Activated T-helper 1 cell treated with anti-CD3 and anti-CD28 coated beads, Interleukin-12 subunit alpha, Interleukin-12 subunit beta, Interleukin-2, Interleukin-4 antibody, amounts not matched to agents 30 ng/mL and 10 ng/mL and 1 ng/mL, durations not matched to agents 14 hours and 24 hours and 36 hours (primary cell): Measurements from ENCODE around the gene UNC93B1. TPM values are rescaled to one million over a fixed set of nuclear protein-coding genes. Genes with fewer than 3 reads are reported as not detected.

Source experiments
- DNase-seq: peaks from one replicate; pipeline ENCODE4 v3.0.0; 2021; ENCODE audit warnings: low spot score
- H3K27ac Mint-ChIP-seq: one replicate; pipeline ENCODE4 v1.8.0; 2021; ENCODE audit warnings: mild to moderate bottlenecking, mixed read lengths
- H3K27me3 Mint-ChIP-seq: one replicate; pipeline ENCODE4 v1.8.0; 2022; ENCODE audit warnings: mild to moderate bottlenecking, moderate library complexity, mixed read lengths; ENCODE audit not compliant: insufficient read depth
- H3K36me3 Mint-ChIP-seq: one replicate; pipeline ENCODE4 v1.8.0; 2021; ENCODE audit warnings: low read depth, mixed read lengths
- H3K4me1 Mint-ChIP-seq: one replicate; pipeline ENCODE4 v1.8.0; 2021; ENCODE audit warnings: low read depth, mixed read lengths
- H3K4me3 Mint-ChIP-seq: one replicate; pipeline ENCODE4 v1.8.0; 2021; ENCODE audit warnings: mild to moderate bottlenecking, moderate library complexity, mixed read lengths
- H3K9me3 Mint-ChIP-seq: one replicate; pipeline ENCODE4 v1.8.0; 2021; ENCODE audit warnings: mixed read lengths
- intact Hi-C: fragments of 100-400 bp; cut with micrococcal nuclease; formaldehyde crosslinking; loops from one replicate; pipeline ENCODE4 v1.15.1; 2024
- total RNA-seq: library from RNA; stranded (reverse); gene quantifications from 2 replicates; pipeline ENCODE4 v1.2.3, GENCODE V29; 2022

Gene UNC93B1
- total RNA-seq, 1 donor from 2014 or later: 13.9 TPM

DNA sequence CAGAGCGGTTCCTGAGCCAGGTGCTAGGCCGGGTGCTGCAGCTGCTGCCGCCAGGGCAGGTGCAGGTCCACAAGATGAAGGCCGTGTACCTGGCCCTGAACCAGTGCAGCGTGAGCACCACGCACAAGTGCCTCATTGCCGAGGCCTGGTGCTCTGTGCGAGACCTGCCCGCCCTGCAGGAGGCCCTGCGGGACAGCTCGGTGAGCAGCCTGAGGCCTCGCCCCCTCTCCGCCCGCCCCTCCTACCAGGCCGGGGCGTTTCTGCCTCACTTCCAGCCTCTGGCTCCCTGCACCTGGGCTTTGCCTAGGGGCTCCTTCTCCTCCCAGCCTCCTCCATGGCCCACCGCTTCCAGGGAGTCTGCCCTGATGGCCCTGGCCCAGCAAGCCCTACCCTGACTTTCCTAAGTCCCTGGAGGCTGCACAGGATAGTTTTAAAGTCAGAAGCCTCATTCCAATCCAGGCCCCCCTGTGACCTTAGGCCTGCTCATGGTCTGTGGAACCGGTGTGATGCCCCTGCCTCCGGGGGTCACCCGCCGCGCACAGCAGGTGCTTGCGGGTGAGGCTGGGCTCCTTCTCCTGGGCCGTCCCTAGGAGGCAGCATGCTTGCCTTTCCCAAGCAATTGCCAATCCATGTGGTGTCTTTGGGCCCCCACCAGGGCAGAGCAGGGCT, 40.4 kb upstream of the UNC93B1 start:
- intact Hi-C loops: no loop called here
- Mint-ChIP-seq H3K27ac (no peak overlapping the region), H3K9me3 (no peaks in the 10 kb centered on the region), H3K4me1 (no peaks in the 10 kb centered on the region), H3K4me3 (no peak overlapping the region), H3K27me3 (no peaks in the 10 kb centered on the region), H3K36me3 (peaks cover 8% of the 10 kb centered on the region)
- DNase-seq: no peak

DNA sequence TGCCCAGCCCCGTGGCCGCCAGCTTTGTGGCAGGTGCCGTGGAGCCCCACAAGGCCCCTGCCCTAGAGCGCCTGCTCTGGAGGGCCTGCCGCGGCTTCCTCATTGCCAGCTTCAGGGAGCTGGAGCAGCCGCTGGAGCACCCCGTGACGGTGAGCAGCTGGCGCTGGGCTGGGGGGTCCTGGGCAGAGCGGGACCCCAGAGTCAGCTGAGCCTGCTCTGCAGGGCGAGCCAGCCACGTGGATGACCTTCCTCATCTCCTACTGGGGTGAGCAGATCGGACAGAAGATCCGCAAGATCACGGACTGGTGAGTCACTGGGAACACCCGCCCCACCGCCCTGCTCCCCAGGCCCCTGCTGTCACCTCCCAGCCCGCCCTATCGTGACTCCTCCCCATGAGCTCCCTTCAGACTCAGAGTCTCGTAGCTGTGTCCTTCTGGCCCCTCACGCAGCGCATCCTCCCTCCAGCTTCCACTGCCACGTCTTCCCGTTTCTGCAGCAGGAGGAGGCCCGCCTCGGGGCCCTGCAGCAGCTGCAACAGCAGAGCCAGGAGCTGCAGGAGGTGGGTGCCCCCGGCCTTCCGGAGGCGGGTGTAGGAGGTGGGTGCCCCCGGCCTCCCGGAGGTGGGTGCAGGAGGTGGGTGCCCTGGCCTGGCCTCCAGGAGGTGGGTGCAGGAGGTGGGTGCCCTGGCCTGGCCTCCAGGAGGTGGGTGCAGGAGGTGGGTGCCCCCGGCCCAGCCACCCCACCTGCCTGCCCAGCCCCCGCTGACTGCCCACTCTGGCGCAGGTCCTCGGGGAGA, 39.6 kb upstream of the UNC93B1 start:
- Mint-ChIP-seq H3K36me3 (peaks cover 8% of the 10 kb centered on the region), H3K9me3 (no peaks in the 10 kb centered on the region), H3K4me1 (no peaks in the 10 kb centered on the region), H3K27ac (no peak overlapping the region), H3K4me3 (no peak overlapping the region), H3K27me3 (no peaks in the 10 kb centered on the region)
- intact Hi-C loops: no loop called here
- DNase-seq: no peak

DNA sequence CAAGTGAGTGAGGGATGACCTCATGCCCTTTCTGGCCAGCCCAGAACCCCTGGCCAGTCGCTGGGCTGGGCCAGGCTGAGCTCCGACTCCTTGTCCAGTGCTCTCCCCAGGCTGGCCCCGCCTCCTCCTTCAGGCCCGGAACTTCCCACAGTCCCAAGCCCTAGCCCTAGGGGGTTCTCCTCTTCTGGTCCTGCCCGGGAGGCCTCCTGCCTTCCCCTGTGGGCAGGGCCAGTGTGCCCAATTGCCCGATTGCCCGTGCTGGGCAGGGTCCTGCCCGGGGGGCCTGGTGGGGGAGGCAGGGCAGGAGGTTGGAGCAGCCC, 39.1 kb upstream of the UNC93B1 start:
- H3K27me3 Mint-ChIP-seq: no peaks in the 10 kb centered on the region
- intact Hi-C loops: no loop called here
- H3K4me1 Mint-ChIP-seq: no peaks in the 10 kb centered on the region
- H3K27ac Mint-ChIP-seq: no peak overlapping the region
- no peak overlapping the region for H3K4me3 Mint-ChIP-seq
- H3K36me3 Mint-ChIP-seq: peaks cover 8% of the 10 kb centered on the region
- no peaks in the 10 kb centered on the region for H3K9me3 Mint-ChIP-seq
- no peak for DNase-seq

DNA sequence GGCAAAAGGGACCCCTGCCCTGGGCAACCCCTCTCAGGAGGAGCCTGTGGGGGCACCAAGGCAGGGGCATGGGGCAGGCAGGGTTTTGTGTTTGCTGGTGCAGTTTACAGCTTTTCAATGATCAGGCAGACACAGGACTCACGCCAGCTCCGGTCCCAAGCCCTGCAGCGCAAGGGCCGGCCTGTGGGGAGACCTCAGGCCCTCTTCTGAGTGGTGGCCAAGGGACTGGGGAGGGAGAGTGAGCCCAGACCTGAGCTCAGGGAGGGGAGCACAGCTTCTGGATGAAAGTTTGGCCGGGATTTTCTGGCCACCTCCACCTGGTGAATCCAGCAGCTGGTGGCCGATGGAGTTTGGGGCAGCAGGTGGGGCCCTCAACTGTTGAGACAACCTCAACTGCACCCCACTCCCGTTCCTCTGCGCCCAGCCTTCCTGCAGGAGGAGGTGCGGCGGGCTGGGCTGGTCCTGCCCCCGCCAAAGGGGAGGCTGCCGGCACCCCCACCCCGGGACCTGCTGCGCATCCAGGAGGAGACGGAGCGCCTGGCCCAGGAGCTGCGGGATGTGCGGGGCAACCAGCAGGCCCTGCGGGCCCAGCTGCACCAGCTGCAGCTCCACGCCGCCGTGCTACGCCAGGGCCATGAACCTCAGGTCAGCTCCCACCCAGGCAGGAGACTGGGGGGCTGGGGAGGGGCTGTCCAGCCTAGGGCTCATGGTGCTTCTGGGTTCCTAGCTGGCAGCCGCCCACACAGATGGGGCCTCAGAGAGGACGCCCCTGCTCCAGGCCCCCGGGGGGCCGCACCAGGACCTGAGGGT, 38.5 kb upstream of the UNC93B1 start:
- peak overlapping the region; percentile 11 for H3K4me3 Mint-ChIP-seq
- H3K27me3 Mint-ChIP-seq: no peaks in the 10 kb centered on the region
- H3K4me1 Mint-ChIP-seq: peaks cover 2% of the 10 kb centered on the region
- DNase-seq: no peak
- intact Hi-C loops: no loop called here
- no peak overlapping the region for H3K27ac Mint-ChIP-seq
- H3K9me3 Mint-ChIP-seq: no peaks in the 10 kb centered on the region
- H3K36me3 Mint-ChIP-seq: peaks cover 7% of the 10 kb centered on the region

DNA sequence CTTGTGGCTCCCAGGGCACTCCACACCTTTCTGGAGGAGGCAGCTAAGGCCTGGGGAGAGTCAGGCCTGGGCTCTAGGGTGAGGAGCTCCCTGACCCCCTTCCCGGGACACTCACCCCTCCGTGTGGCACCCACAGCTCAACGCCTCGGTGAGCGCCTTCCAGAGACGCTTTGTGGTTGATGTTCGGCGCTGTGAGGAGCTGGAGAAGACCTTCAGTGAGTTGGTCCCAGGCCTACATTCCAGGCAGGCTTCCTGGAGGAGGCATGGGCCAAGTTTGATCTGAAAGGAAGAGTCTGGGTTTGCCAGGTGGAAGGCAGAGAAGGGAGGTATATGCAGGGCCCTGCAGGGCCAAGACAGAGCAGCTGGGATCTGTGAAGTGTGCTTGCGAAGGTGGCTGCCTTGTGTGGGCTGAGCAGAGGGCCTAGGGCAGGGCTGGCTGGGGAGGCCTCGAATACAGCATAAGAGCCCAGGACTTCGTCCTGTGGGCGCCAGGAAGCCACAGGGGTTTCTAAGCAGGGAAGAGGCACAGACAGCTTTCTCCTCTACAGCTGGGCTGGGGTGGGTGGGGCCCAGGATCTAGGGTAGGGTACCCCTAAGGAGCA, 37.8 kb upstream of the UNC93B1 start:
- H3K36me3 Mint-ChIP-seq: peaks cover 5% of the 10 kb centered on the region
- H3K4me3 Mint-ChIP-seq: peak overlapping the region; percentile 51
- H3K9me3 Mint-ChIP-seq: no peaks in the 10 kb centered on the region
- peaks cover 9% of the 10 kb centered on the region for H3K4me1 Mint-ChIP-seq
- no peak for DNase-seq
- H3K27ac Mint-ChIP-seq: peak overlapping the region; percentile 48
- H3K27me3 Mint-ChIP-seq: no peaks in the 10 kb centered on the region
- intact Hi-C loops: no loop called here

DNA sequence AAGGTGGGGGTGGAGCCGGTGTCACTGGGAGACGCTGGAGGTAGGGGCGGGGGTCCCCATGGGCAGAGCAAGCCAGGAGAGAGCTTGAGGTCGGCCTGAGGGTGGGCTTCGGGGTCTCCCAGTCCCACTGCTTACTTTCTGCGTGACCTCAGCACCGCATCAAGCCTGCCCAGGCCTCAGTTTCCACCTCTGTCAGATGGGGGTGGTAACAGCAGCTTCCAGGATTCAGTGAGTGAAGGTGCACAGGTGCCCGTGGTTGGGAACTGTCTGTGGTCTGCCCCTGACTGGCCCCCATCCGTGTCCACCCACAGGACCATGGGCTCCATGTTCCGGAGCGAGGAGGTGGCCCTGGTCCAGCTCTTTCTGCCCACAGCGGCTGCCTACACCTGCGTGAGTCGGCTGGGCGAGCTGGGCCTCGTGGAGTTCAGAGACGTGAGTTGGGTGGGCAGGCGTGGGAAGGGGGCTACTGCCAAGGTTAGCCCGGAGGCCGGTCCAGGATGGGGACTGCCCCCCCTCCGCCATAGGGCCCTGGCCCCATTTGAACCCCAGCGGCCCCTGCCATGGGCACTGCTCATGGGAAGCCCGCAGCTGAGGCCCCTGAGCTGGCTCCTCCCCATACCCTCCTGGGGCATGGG, 37.2 kb upstream of the UNC93B1 start:
- H3K27ac Mint-ChIP-seq: peak overlapping the region; percentile 94
- peak overlapping the region; percentile 93 for H3K4me3 Mint-ChIP-seq
- H3K27me3 Mint-ChIP-seq: no peaks in the 10 kb centered on the region
- intact Hi-C loops: loop anchor here (1.0 kb wide), 1 partner anchor 37 kb away; the partner anchor contains the start of gene UNC93B1
- peaks cover 11% of the 10 kb centered on the region for H3K4me1 Mint-ChIP-seq
- no peaks in the 10 kb centered on the region for H3K9me3 Mint-ChIP-seq
- DNase-seq: no peak
- H3K36me3 Mint-ChIP-seq: peaks cover 4% of the 10 kb centered on the region

DNA sequence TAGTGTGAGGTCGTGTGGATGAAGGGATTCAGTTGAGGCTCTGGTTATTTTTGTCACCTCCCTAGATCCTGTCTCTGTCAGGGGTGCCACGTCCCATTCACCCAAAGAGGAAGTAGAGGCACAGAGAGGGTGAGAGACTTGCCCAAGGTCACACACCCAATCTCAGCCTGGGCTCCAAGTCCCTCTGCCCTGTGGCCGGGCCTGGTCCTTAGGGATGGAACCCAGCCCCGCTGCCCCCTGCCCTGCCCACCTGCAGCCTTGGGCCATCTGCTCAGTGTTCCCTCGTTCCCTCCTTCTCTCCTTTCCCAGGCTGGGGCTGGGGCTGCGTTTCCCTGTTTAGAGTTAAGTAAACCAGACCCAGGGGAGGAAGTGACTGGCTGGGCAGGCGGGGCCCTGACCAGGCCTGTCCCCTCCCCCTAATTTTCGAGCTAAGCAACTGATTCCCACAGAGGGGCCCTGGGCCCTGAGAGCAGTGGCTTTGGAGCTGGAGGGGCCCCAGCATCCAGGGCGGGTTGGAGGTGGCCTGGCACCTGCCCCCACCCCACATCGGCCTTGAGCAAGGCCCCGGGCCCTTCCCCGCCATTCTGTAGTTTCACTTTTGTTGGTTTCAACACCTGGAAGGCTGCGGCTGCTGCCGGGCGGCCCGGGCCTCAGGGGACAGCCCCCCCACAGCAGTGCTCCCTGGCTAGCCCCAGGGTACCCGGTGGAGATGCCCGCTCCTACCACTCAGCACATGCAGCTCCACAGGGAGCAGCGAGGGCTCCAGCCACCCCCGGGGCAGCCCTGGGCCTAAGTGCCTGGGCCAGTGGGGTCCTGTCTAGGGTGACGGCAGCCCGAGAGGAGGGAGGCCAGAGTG, 36.4 kb upstream of the UNC93B1 start:
- Mint-ChIP-seq H3K27me3 (no peaks in the 10 kb centered on the region), H3K36me3 (peaks cover 4% of the 10 kb centered on the region), H3K27ac (peak overlapping the region; percentile 94), H3K9me3 (no peaks in the 10 kb centered on the region), H3K4me1 (peaks cover 11% of the 10 kb centered on the region), H3K4me3 (peak overlapping the region; percentile 93)
- intact Hi-C loops: loop anchor here (1.0 kb wide), 1 partner anchor 36 kb away; the partner anchor contains the start of gene UNC93B1
- peak; percentile 55 for DNase-seq

DNA sequence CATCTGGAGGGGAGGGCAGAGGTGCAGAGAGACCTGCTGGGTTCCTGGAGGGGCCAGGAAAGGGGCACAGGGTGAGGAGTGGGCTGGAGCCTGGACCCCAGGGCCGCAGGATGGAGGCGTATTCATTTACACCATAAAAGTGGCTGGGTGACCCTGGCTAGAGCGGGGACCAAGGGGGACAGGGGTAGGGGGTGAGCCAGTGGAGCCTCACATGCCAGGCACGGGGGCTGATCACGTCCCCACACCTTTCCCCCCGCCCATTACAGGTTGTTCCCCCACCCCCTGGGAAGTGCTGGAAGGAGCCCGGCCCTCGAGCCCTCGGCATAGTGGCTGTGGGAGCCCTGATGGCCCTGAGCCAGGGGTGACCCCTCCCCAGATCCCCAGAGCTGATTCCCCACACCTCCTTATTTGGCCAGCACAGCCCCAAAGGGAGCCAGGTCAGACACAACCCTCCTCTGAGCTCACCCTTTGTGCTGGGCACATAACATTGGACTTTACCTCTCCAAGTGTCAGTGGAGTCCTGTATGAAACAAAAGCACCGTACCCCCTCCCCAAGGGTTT, 35.7 kb upstream of the UNC93B1 start:
- Mint-ChIP-seq H3K4me3 (peak overlapping the region; percentile 93), H3K36me3 (peaks cover 4% of the 10 kb centered on the region), H3K4me1 (peaks cover 11% of the 10 kb centered on the region), H3K9me3 (no peaks in the 10 kb centered on the region), H3K27ac (peak overlapping the region; percentile 94), H3K27me3 (no peaks in the 10 kb centered on the region)
- DNase-seq: no peak
- intact Hi-C loops: loop anchor here (1.0 to 2.0 kb wide), 3 partner anchors 9 to 81 kb away; partner anchors contain the start of genes CHKA, NDUFS8 and UNC93B1

DNA sequence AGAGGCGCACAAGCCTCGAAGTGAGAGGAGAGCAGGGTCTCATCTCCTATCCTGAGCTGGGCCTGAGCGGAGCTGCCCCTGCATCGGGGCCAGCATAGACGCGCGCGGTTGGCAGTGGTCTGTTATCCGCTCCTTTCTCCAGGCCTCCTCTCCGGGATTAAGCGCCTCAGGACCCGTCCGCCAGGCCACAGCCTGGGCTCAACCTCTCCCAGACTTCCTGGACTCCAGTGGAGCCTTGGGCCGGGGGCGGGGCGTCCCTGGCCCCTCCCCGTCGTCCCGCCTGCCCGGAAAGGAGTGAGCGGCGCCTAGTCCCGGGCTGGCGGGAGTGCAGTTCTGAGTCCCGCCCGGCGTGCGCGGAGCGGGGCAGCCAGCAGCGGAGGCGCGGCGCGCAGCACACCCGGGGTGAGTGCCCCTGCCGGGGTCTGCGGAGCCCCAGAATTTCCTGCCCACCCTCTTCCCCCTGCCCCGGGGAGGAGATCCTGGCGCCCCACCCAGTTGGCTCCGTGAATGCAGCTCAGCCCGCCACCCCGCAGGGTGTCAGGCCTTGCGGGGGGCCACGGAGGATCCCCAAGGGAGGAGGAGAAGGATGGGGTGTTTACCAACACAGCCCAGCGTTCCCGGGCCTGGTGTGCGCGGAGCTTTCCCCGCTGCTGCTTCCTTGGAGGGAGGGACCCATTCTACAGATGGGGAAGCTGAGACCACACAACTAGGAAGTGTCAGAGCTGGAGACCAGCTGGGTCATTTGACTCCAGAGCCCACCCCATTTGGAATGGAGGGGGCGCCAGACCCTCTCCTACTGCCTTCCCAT, 35.0 kb upstream of the UNC93B1 start, which contains the start of gene TCIRG1:
Gene TCIRG1, plus strand, starts transcription at position 308 of the 808 bp plus-strand sequence. CDS start 2,247 bp downstream, outside the sequence.
- Mint-ChIP-seq H3K27me3 (no peaks in the 10 kb centered on the region), H3K36me3 (peaks cover 4% of the 10 kb centered on the region), H3K4me1 (peaks cover 11% of the 10 kb centered on the region), H3K9me3 (no peaks in the 10 kb centered on the region), H3K27ac (peak within 1 kb of the TSS; percentile 94), H3K4me3 (peak within 1 kb of the TSS; percentile 93)
- intact Hi-C loops: loop anchor here (1.0 to 2.0 kb wide), 2 partner anchors 9 to 82 kb away; partner anchors contain the start of genes CHKA and NDUFS8
- peak; percentile 54 for DNase-seq

DNA sequence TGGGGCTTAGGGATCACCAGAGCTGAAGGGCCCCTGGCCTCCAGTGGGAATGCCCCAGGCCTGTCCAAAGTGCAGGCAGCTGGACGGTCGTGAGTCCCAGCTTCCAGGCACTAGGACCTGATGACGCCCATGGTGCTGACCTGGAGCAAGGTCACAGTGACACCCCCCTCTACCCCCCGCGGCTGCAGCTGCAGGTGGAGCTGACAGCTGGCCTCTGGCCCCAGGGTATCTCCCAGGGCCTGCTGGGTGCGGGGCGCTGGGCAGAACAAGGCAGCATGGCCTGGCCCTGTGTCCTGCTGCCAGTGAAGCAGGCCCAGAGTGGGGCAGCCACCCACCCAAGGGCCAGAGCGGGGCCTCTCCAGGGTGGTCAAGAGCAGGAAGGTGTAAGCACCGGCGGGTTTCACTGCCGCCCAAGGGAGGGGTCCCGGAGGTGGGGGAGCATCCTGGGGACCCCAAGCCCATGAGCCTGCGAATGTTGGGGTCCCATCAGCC, 34.4 kb upstream of the UNC93B1 start:
- Mint-ChIP-seq H3K4me1 (peaks cover 11% of the 10 kb centered on the region), H3K27me3 (no peaks in the 10 kb centered on the region), H3K4me3 (peak overlapping the region; percentile 93), H3K36me3 (peaks cover 4% of the 10 kb centered on the region), H3K9me3 (no peaks in the 10 kb centered on the region), H3K27ac (no peak overlapping the region)
- DNase-seq: no peak
- intact Hi-C loops: loop anchor here (2.0 kb wide), 1 partner anchor 83 kb away; the partner anchor contains the start of gene CHKA
